MM.1S (cell line): Measurements from ENCODE around the gene BMP10.

Experiments
- EZH2 ChIP-seq: fragments of 300-600 bp; sonication (generic); optimal IDR thresholded peaks from 2 replicates; pipeline ENCODE3; 2017; ENCODE audit warnings: low read depth, mild to moderate bottlenecking, antibody characterized with exemption, low read length, mixed read lengths
- TF ChIP-seq, protein P1 (sequence below): fragments of 300-600 bp; sonication (generic); IDR thresholded peaks from 2 replicates; pipeline ENCODE4 v1.5.1; 2016; ENCODE audit warnings: antibody characterized with exemption, low read length, mixed read lengths

DNA sequence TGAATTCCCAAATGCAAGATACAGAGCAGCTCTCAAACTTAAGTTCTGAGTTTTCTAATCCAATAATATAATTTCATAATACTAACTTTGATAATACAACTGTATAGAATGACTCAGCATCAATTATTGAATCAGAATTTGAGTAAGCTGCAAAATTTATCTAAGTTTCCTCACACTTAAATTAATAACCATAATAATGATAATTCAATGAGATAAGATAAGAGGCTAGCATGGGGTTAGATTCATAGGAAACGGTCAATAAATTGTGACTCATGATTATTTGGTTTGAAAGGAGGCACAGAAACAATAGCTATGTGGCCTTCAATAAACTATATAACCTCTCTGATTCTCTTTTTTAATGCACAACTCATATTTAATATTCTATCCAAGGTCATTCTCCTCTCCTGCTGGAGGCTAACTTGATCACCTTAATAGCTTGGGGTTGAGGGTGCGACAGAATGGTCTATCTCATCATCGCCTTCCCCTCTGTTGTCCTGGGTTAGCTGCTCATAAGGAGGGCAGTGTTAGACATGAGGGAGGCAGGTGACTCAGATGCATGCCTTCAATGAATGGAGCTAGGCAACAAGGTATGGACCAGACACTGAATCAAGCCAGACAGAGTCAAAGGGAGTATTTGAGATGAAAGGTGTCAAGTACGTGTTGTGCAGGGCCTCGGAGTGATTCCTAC, 36.2 kb upstream of the BMP10 start:
- no peak for TF ChIP-seq EZH2
- TF ChIP-seq, protein P1, sequence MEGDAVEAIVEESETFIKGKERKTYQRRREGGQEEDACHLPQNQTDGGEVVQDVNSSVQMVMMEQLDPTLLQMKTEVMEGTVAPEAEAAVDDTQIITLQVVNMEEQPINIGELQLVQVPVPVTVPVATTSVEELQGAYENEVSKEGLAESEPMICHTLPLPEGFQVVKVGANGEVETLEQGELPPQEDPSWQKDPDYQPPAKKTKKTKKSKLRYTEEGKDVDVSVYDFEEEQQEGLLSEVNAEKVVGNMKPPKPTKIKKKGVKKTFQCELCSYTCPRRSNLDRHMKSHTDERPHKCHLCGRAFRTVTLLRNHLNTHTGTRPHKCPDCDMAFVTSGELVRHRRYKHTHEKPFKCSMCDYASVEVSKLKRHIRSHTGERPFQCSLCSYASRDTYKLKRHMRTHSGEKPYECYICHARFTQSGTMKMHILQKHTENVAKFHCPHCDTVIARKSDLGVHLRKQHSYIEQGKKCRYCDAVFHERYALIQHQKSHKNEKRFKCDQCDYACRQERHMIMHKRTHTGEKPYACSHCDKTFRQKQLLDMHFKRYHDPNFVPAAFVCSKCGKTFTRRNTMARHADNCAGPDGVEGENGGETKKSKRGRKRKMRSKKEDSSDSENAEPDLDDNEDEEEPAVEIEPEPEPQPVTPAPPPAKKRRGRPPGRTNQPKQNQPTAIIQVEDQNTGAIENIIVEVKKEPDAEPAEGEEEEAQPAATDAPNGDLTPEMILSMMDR, result no peak
